GM12878 (cell line): Measurements from ENCODE around the gene SGMS1. TPM values are rescaled to one million over a fixed set of nuclear protein-coding genes. Genes with fewer than 3 reads are reported as not detected.

ENCODE experiments used
- CUX1 ChIP-seq: IDR thresholded peaks from 2 replicates; pipeline ENCODE4 v1.6.1; 2012; ENCODE audit warnings: improper control_type of control experiment, low read depth, low read length; ENCODE audit not compliant: insufficient replicate concordance
- GATAD2B ChIP-seq: fragments of 450-650 bp; conservative IDR thresholded peaks from 2 replicates; pipeline ENCODE4 v1.6.1; 2017; ENCODE audit warnings: low read depth, mild to moderate bottlenecking, moderate library complexity
- HDAC2 ChIP-seq: fragments of 200-600 bp; sonication (generic); IDR thresholded peaks from 2 replicates; pipeline ENCODE4 v1.6.1; 2017
- IKZF2 ChIP-seq, 2 experiments: fragments of 450-650 bp; IDR thresholded peaks; 2 replicates each; pipeline ENCODE4 v1.6.1; 2017; ENCODE audit warnings: mild to moderate bottlenecking in 2 of 2, moderate library complexity in 2 of 2
- LARP7 ChIP-seq: fragments of 450-650 bp; IDR thresholded peaks from 2 replicates; pipeline ENCODE4 v1.6.1; 2017; ENCODE audit warnings: mild to moderate bottlenecking
- MEF2A ChIP-seq: IDR thresholded peaks from 2 replicates; pipeline ENCODE4 v1.6.1; 2011; ENCODE audit warnings: low read depth, mild to moderate bottlenecking, low read length, moderate library complexity; ENCODE audit not compliant: insufficient read depth
- MTA3 ChIP-seq: IDR thresholded peaks from 2 replicates; pipeline ENCODE4 v1.6.1; 2012; ENCODE audit warnings: low read length, inconsistent platforms, borderline replicate concordance
- MYB ChIP-seq: fragments of 150-350 bp; IDR thresholded peaks from 2 replicates; pipeline ENCODE4 v1.6.1; 2014; ENCODE audit warnings: mild to moderate bottlenecking, low read depth, low read length, borderline replicate concordance
- NFYB ChIP-seq: IDR thresholded peaks from 2 replicates; pipeline ENCODE4 v1.6.1; 2011; ENCODE audit warnings: low read depth, mild to moderate bottlenecking, low read length, improper control_type of control experiment, moderate library complexity; ENCODE audit not compliant: insufficient read depth
- NR2F1 ChIP-seq: fragments of 450-650 bp; conservative IDR thresholded peaks from 2 replicates; pipeline ENCODE4 v1.6.1; 2017; ENCODE audit warnings: mild to moderate bottlenecking
- NRF1 ChIP-seq: conservative IDR thresholded peaks from 2 replicates; pipeline ENCODE4 v1.6.1; 2011; ENCODE audit warnings: mild to moderate bottlenecking, low read depth, low read length, improper control_type of control experiment
- RB1 ChIP-seq: fragments of 450-650 bp; formaldehyde crosslinking; IDR thresholded peaks from 2 replicates; pipeline ENCODE4 v1.6.1; 2017; ENCODE audit warnings: mild to moderate bottlenecking, borderline replicate concordance
- RFX5 ChIP-seq: IDR thresholded peaks from 2 replicates; pipeline ENCODE4 v1.6.1; 2011; ENCODE audit warnings: low read depth, low read length, improper control_type of control experiment
- SIN3A ChIP-seq: IDR thresholded peaks from 2 replicates; pipeline ENCODE4 v1.6.1; 2012; ENCODE audit warnings: low read depth, low read length, improper control_type of control experiment
- SMC3 ChIP-seq: IDR thresholded peaks from 2 replicates; pipeline ENCODE4 v1.6.1; 2011; ENCODE audit warnings: low read length, improper control_type of control experiment, borderline replicate concordance
- SUZ12 ChIP-seq: fragments of 200-600 bp; sonication (generic); IDR thresholded peaks from one replicate; pipeline ENCODE4 v1.6.1; 2018; ENCODE audit warnings: antibody characterized with exemption, mild to moderate bottlenecking; ENCODE audit not compliant: unreplicated experiment
- ZNF217 ChIP-seq: fragments of 450-650 bp; IDR thresholded peaks from 2 replicates; pipeline ENCODE4 v1.6.1; 2017; ENCODE audit warnings: antibody characterized with exemption, mild to moderate bottlenecking
- ZSCAN29 ChIP-seq: fragments of 450-650 bp; IDR thresholded peaks from 2 replicates; pipeline ENCODE4 v1.6.1; 2017; ENCODE audit warnings: mild to moderate bottlenecking, moderate library complexity
- polyA plus RNA-seq, 11 experiments: library from polyadenylated mRNA; depleted of rRNA in 4 of 11; unstranded in 6 of 11; stranded (reverse) in 5 of 11; fragments of >200 nt; fragmentation: Nextera tagmentation in 4 of 11; fragmentation: Illumina TruSeq in 1 of 11; extraction: Ambion mirVana in 4 of 11; extraction: Trizol in 1 of 11; gene quantifications; 1 replicate in 1 of 11; 2 replicates in 10 of 11; pipeline versions ENCODE4 v1.2.1 to v1.2.3, GENCODE V29; 2011 to 2016; ENCODE audit warnings: inconsistent platforms in 2 of 11, missing spikeins in 2 of 11, low read depth in 1 of 11
- total RNA-seq, 4 experiments: library from RNA; depleted of rRNA in 3 of 4; stranded (reverse); fragments of >200 nt in 3 of 4; fragmentation: Illumina TruSeq in 1 of 4; extraction: Trizol in 1 of 4; gene quantifications; 2 replicates each; pipeline versions ENCODE4 v1.2.1 to v1.2.3, GENCODE V29; 2013 to 2021
- TF ChIP-seq, protein P1 (sequence below): fragments of 450-650 bp; IDR thresholded peaks from 2 replicates; pipeline ENCODE4 v1.6.1; 2016; ENCODE audit warnings: mild to moderate bottlenecking
- TF ChIP-seq, protein P2 (sequence below): IDR thresholded peaks from 2 replicates; pipeline ENCODE4 v1.6.1; 2012; ENCODE audit warnings: low read depth, low read length, improper control_type of control experiment

Gene SGMS1
- total and polyA plus RNA-seq, 10 of the 15 experiments (the other 5 are each of a cell fraction or from before 2014, with no cell fraction given) = 1.4 to 14.5 (median 4.9) TPM

DNA sequence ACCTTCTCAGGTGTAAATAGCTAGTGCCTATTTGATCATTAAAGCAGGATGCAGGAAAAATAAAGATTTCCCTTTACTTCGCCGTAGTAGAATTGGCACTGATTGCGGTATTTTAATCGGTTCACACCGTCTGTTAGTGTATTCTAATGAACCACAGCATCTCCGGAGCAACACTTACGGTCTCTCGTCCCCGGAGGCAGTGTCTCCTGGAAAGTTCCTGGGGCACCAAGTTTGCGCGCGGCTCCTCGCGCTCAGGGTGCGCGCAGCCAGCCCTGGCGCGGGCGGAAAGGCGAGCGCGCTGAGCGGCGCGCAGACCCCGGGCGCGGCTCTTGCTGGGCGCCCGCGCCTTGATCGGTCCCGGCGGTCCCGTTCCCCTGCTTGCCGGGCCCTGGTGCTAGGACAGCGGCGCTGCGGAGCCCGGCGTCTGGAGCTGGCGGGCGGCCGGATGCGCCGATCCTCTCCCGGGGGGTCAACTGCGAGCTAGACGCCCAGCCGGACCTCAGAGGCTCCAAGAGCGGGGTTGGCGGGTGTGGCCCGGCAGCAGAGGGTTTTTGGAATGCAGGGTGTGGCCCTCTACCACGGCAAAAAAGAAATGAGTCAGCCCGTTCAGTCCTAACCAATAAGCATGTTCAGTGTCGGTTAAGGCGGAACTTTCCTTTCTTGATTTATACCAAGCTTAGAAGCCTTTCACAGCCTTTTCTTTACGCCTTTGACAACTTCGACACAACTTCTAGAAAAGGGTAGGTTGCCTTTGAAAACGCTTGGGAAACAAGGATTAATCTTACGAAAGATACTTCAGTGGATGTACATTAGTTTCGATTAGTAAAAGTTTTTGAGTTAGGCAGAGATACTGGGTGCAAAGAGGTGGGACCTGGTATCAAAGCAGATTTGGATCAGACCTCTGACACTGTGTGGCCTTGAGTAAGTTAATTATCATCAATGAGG lies 205.6 kb downstream of the SGMS1 start (continued):
- no peak for TF ChIP-seq MEF2A
- TF ChIP-seq HDAC2 = peak; percentile 86; the same call in 1 of the 2 replicates
- peak; percentile 21; the same call in 1 of the 2 replicates for TF ChIP-seq SMC3
- peak; percentile 84 for TF ChIP-seq NFYB
- TF ChIP-seq, protein P1, sequence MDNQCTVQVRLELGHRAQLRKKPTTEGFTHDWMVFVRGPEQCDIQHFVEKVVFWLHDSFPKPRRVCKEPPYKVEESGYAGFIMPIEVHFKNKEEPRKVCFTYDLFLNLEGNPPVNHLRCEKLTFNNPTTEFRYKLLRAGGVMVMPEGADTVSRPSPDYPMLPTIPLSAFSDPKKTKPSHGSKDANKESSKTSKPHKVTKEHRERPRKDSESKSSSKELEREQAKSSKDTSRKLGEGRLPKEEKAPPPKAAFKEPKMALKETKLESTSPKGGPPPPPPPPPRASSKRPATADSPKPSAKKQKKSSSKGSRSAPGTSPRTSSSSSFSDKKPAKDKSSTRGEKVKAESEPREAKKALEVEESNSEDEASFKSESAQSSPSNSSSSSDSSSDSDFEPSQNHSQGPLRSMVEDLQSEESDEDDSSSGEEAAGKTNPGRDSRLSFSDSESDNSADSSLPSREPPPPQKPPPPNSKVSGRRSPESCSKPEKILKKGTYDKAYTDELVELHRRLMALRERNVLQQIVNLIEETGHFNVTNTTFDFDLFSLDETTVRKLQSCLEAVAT = 0 out of 2 replicates have a peak, but pooled peaks have one; percentile 36
- TF ChIP-seq NRF1 = no peak
- peak; percentile 93 for TF ChIP-seq LARP7
- no peak for TF ChIP-seq SUZ12
- TF ChIP-seq IKZF2 (IDR thresholded peaks at IDR 0.05) = peak; percentile 28 to 29; a peak in 2 of 4 replicates
- TF ChIP-seq ZNF217 = peak; percentile 74; the same call in 1 of the 2 replicates
- peak; percentile 25; the same call in 1 of the 2 replicates for TF ChIP-seq MTA3
- peak; percentile 72; the same call in 1 of the 2 replicates for TF ChIP-seq RB1
- no peak for TF ChIP-seq RFX5
- peak; percentile 35; the same call in 1 of the 2 replicates for TF ChIP-seq ZSCAN29
- TF ChIP-seq CUX1 = no peak
- TF ChIP-seq GATAD2B = peak; percentile 74
- TF ChIP-seq NR2F1 = peak; percentile 47
- TF ChIP-seq, protein P2, sequence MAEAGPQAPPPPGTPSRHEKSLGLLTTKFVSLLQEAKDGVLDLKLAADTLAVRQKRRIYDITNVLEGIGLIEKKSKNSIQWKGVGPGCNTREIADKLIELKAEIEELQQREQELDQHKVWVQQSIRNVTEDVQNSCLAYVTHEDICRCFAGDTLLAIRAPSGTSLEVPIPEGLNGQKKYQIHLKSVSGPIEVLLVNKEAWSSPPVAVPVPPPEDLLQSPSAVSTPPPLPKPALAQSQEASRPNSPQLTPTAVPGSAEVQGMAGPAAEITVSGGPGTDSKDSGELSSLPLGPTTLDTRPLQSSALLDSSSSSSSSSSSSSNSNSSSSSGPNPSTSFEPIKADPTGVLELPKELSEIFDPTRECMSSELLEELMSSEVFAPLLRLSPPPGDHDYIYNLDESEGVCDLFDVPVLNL = no peak
- TF ChIP-seq MYB = no peak
- TF ChIP-seq SIN3A = peak; percentile 39; the same call in 1 of the 2 replicates
